SJCRH30 (cell line): ENCODE results near the gene WDR86. TPM values are rescaled to one million over a fixed set of nuclear protein-coding genes. Genes with fewer than 3 reads are reported as not detected.

ENCODE experiments used
- DNase-seq, 2 experiments: peaks; one replicate each; pipeline ENCODE4 v3.0.0-alpha.2; 2015 to 2020
- H3K27ac ChIP-seq: fragments of 250-450 bp; sonication (Bioruptor Pico); 2 replicates; pipeline ENCODE4 v1.5.1; 2020; ENCODE audit warnings: mild to moderate bottlenecking, moderate library complexity
- H3K27me3 ChIP-seq: fragments of 250-450 bp; sonication (Bioruptor Pico); 2 replicates; pipeline ENCODE4 v1.5.1; 2020; ENCODE audit warnings: mild to moderate bottlenecking, moderate library complexity
- H3K36me3 ChIP-seq: fragments of 250-450 bp; sonication (Bioruptor Pico); 2 replicates; pipeline ENCODE4 v1.5.1; 2020; ENCODE audit warnings: mild to moderate bottlenecking, moderate library complexity
- H3K4me1 ChIP-seq: fragments of 250-450 bp; sonication (Bioruptor Pico); 2 replicates; pipeline ENCODE4 v1.5.1; 2020; ENCODE audit warnings: mild to moderate bottlenecking, moderate library complexity
- H3K4me3 ChIP-seq: fragments of 250-450 bp; sonication (Bioruptor Pico); 2 replicates; pipeline ENCODE4 v1.5.1; 2020; ENCODE audit warnings: mild to moderate bottlenecking, moderate library complexity
- H3K9me3 ChIP-seq: fragments of 250-450 bp; sonication (Bioruptor Pico); replicated peaks from 2 replicates; pipeline ENCODE4 v1.5.1; 2020; ENCODE audit warnings: mild to moderate bottlenecking, moderate library complexity
- total RNA-seq: library from RNA; depleted of rRNA; stranded (reverse); fragments of >200 nt; shearing (Covaris generic); gene quantifications from 2 replicates; pipeline ENCODE4 v1.2.3, GENCODE V29; 2014

Gene WDR86
- total RNA-seq, 1 experiment from 2014 or later, result 1.0 TPM

DNA sequence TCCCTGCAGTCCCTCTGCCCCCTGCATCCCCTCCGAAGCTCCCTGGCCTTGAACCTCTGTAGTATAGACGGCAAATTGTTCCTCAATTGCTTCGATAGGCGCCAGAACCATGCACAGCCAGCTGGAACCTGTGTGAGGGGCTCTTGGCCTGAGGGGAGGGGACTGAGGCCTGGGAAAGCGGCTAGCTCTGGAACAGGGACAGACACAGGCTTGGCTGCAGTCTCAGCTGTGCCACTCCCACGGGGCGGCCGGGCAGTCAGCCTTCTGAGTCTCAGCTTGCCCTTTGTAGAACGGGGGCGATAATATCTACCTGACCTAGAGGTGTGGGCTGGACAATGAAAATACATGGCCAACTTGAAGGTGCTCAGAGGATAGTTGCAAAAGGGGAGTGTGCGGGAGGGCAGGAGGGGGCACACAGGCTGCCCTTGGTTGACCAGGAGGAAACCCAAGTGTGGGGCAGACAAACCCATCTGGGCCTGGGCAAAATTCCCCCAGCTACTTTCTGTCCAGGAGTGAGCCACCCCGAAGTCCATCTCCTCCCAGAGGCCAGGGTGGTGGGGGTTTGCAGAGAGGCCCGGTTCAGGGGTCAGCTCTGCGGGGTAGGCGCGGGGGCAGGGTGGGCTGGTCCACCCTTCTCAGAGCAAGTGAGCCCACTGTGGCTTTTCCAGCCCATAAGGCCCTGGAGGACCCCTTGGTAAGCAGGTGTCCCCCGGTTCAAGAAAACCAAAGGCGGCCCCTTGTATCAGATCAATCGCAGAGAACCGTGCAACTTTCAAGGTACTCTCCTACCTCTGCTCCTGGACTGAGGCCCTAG lies 25.5 kb upstream of the WDR86 start:
- no peaks in the 10 kb centered on the region for H3K36me3 ChIP-seq
- H3K4me1 ChIP-seq, result no peaks in the 10 kb centered on the region
- H3K27me3 ChIP-seq, result peaks cover 21% of the 10 kb centered on the region
- DNase-seq, result no peak
- H3K9me3 ChIP-seq, result no peaks in the 10 kb centered on the region
- H3K27ac ChIP-seq, result no peak overlapping the region
- no peak overlapping the region for H3K4me3 ChIP-seq

DNA sequence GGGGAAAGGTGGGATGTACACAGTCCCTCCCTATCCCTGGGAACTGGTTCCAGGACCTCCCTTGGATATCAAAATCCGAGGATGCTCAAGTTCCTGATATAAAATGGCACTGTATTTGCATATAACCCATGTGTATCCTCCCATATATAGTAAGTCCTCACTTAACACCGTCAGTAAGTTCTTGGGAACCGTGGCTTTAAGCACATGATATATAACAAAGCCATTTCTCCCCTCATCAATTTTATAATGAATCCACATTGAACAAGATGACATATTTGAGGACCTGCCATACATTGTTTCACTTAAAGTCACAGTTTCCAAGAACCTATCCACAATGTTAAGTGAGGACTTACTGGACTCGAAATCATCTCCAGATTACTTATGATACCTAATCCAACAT lies 24.7 kb upstream of the WDR86 start:
- H3K4me1 ChIP-seq, result no peaks in the 10 kb centered on the region
- H3K27me3 ChIP-seq, result peaks cover 21% of the 10 kb centered on the region
- H3K4me3 ChIP-seq, result no peak overlapping the region

DNA sequence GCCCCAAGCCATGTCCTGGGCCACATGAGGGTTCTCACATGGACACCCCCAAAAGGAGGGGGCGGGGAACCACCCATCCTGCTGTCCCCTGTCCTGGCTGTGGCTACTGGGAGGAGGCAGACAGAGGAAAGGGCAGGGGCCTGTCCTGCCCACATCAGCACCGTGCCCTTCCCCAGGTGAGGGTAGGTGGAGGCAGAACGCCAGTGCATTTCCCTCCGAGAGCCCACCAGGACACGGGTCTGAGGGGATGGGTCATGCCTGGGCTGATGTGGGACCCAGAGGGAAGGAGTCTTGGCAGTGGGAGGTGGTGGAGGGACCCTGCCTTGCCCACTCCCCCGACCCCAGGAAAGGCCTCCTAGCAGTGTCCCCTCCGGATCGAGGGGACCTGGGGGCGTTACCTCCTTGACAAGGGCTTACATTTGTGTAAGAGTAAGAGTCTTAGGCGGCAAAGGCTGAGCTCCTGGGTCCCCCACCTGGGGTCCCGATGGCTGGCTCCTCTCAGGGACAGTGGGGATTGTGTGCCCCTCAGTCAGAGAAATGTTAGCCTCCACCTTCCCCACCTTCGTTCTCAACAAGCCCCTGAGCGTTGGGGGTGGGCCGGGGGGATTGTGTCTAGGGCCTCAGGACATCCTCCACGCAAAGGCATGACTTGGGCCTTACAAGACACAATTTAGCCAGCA lies 24.0 kb upstream of the WDR86 start:
- Histone ChIP-seq H3K4me1 (peaks cover 4% of the 10 kb centered on the region; the same call in 1 of the 2 replicates), H3K36me3 (no peaks in the 10 kb centered on the region), H3K27me3 (peaks cover 21% of the 10 kb centered on the region), H3K9me3 (no peaks in the 10 kb centered on the region), H3K4me3 (no peak overlapping the region), H3K27ac (no peak overlapping the region)
- DNase-seq, result no peak

More for the DNA sequence above, 24.7 kb upstream of the WDR86 start:
- Histone ChIP-seq H3K27ac (no peak overlapping the region), H3K9me3 (no peaks in the 10 kb centered on the region), H3K36me3 (no peaks in the 10 kb centered on the region)
- DNase-seq, result no peak

DNA sequence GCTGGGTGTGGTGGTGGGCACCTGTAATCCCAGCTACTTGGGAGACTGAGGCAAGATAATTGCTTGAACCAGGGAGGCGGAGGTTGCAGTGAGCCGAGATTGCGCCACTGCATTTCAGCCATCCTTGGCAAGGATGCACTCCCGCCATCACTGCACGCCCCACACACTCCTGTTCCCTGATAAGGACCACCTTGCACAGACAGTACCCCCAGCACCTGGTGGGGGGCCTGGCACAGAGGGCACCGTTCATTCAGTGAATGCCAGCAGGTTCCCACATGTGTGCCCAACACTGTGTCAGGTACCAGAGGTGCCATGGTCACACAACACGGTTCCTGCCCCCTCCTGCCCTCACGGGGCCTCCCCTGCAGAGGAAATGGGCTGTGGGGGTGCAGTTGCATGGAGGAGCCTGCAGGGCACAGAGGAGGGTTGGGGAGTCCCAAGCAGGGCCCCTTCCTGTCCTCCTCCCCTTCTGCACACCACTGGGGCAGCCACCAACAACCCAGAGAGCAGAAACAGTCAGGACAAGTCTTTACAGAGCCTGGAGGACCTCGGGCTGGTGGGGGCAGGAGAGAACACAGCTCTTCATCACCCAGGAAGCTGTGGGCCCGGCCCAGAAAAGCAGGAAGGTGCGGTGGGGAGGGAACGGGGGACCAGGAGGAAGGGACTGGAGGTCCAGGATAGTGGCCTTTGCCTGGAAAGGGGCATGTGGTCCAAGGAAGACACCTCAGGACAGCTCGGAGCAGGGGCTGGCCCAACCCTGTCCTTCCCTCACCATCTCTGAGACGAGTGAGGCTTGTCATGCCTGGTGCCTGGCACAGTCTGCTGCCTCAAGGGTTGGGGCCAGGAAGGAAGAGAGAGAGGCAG lies 23.1 kb upstream of the WDR86 start:
- peaks cover 21% of the 10 kb centered on the region for H3K27me3 ChIP-seq
- DNase-seq, result no peak
- H3K36me3 ChIP-seq, result no peaks in the 10 kb centered on the region
- H3K4me1 ChIP-seq, result peaks cover 12% of the 10 kb centered on the region
- H3K27ac ChIP-seq, result no peak overlapping the region
- H3K9me3 ChIP-seq, result no peaks in the 10 kb centered on the region
- H3K4me3 ChIP-seq, result no peak overlapping the region

DNA sequence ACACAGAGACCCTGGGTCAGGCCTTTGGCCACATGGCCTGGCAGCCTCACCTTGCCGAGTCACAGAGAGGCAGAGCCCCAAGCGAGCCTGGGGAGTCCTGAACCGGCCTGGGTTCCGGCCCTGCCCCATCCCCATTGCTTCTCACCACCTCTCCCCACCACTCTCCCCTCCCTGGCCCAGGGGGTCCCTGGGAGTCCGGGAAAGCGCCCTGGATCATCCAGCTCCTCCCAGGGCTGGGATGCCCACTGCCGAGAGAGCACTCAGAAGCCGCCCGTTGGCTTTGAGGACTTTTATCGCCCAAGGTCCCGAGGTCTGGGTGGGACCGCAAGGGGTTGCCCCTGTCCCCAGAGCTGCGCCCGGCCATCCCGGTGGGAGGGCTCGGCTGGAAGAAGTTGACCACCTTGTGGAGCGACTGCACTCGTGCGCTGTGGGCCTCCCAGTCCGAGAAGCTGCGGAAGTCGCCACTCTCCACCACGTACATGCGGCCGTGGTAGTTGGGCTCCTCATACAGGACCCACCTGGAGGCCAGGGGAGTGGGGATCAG lies 22.0 kb upstream of the WDR86 start:
- H3K4me1 ChIP-seq, result peaks cover 23% of the 10 kb centered on the region
- no peak overlapping the region for H3K4me3 ChIP-seq
- no peaks in the 10 kb centered on the region; the same call in 1 of the 2 replicates for H3K9me3 ChIP-seq
- no peak for DNase-seq
- H3K27me3 ChIP-seq, result peaks cover 17% of the 10 kb centered on the region
- H3K27ac ChIP-seq, result no peak overlapping the region
- no peaks in the 10 kb centered on the region for H3K36me3 ChIP-seq

DNA sequence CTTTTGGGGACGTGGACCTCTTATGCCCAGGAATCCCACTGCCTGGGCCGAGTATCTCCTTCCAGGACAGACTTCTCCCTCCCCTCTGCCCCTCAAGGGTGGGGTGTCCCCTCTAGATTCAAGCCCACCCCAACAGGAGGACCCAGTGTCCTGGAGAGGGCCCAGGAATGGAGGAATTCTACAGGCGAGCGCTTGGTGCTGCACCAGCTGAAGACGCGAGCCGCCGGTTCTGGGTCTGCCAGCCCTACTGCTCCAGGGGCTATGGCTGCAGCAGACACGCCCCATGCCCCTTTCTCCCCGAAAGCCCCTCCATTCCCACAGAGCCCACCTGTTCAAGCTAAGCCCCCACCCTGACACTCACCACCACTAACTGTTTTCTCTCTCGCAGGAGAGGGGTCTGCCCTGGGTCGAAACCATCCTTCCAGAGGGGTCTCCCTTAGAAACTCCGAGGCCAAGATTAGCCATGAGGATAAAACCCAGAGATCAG lies 21.5 kb upstream of the WDR86 start:
- Histone ChIP-seq H3K4me1 (peaks cover 27% of the 10 kb centered on the region), H3K36me3 (no peaks in the 10 kb centered on the region)

DNA sequence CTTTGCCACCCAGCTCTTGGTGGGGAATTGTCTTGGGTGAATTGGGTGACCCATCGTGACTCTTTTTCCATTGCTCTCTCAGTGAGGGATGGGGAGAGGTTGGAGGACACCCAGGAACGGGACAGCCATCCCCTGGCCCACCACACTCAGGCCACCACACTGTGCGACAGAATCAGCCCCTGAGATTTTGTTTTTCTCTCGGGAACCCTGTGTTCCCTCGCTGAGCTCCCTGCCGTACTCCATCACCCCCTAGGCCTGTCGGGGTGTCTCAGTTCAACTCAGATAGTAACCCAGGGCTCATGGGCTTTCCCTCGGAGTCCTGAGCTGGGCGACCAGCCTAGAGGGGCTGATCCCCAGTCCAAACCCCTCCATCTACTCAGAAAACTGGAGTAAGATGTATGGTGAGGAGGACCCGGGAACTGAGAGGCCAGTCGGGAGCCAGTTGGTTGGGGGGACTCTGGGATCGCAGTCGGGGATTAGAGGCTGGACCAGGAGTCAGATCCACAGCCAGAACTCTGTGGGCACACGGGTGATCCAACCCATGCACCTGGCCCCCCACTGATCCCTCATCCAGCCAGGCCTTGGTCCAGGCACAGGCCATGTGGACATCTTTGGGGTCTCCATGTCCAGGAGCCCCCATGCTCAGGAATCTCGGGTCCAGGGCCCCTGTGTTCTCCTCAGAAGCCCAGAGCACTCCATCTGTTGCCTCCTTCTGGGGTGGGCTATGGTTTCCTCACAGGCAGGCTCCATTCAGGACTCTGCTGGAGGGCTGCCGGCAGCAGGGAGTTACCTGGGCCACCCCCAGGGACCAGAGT lies 20.8 kb upstream of the WDR86 start:
- H3K9me3 ChIP-seq, result no peaks in the 10 kb centered on the region; the same call in 1 of the 2 replicates
- H3K27me3 ChIP-seq, result peaks cover 11% of the 10 kb centered on the region; the same call in 1 of the 2 replicates
- DNase-seq, result no peak
- H3K27ac ChIP-seq, result no peak overlapping the region
- no peak overlapping the region for H3K4me3 ChIP-seq
- peaks cover 34% of the 10 kb centered on the region for H3K4me1 ChIP-seq
- H3K36me3 ChIP-seq, result no peaks in the 10 kb centered on the region

More for the DNA sequence above, 21.5 kb upstream of the WDR86 start:
- H3K9me3 ChIP-seq, result no peaks in the 10 kb centered on the region; the same call in 1 of the 2 replicates
- H3K4me3 ChIP-seq, result no peak overlapping the region
- DNase-seq, result no peak
- H3K27me3 ChIP-seq, result peaks cover 12% of the 10 kb centered on the region
- H3K27ac ChIP-seq, result no peak overlapping the region

DNA sequence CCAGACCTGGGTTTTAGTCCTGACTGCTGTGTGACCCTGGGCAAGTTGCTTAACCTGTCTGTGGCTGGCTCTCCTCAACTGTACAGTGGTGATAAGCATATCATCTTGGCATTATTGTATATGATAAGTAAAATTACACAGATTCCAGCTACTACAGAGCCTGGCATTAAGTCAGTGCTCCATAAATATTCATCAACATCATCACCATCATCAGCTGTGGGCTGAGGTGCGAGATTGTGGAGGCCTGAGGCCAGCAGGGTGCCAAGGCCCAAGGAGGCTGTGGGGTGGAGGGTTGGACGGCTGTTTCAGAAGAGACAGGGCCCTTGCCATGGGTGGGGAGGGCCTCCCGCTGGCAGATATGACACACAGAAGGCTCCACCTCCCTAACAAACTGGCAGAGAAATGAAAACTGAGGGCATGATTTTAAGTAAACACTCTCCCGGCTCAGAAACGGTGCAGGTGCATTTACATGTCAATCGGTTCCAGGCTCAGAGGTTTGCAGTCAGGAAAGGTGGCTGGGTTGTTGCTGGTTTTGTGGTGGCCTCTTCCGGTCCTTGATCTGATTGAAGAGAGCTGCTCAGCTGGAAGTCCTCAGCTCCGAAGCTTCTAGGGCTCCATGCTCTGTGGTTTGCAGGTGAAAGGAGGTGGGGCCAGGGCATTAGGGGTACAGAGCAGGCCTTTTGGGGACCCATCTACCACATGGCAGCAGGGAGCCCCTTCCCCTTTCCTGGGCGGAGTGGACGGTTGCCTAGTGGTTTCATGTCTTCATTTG lies 19.9 kb upstream of the WDR86 start:
- Histone ChIP-seq H3K4me1 (peaks cover 37% of the 10 kb centered on the region), H3K4me3 (no peak overlapping the region), H3K9me3 (no peaks in the 10 kb centered on the region; the same call in 1 of the 2 replicates), H3K27me3 (peaks cover 16% of the 10 kb centered on the region; the same call in 1 of the 2 replicates), H3K36me3 (no peaks in the 10 kb centered on the region), H3K27ac (no peak overlapping the region)
- DNase-seq, result no peak

DNA sequence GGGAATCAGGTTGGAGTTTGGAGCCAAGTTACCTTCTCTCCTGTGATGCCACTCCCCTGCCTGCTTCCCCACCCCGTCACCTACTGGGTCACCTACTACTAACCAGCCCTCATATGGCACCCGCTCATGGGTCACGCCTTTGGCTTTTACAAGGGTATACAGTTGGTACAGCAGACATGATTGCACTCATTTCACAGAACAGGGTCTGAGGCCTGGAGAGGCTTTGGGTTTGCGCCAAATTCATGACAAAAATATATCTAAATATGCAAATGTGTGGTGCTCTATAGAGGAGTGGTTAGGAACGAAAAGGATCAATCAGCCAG lies 19.4 kb upstream of the WDR86 start:
- no peak for DNase-seq
- H3K9me3 ChIP-seq, result no peaks in the 10 kb centered on the region; the same call in 1 of the 2 replicates
- peaks cover 37% of the 10 kb centered on the region for H3K4me1 ChIP-seq
- H3K4me3 ChIP-seq, result no peak overlapping the region
- H3K27ac ChIP-seq, result no peak overlapping the region
- peaks cover 19% of the 10 kb centered on the region; the same call in 1 of the 2 replicates for H3K27me3 ChIP-seq
- H3K36me3 ChIP-seq, result no peaks in the 10 kb centered on the region

DNA sequence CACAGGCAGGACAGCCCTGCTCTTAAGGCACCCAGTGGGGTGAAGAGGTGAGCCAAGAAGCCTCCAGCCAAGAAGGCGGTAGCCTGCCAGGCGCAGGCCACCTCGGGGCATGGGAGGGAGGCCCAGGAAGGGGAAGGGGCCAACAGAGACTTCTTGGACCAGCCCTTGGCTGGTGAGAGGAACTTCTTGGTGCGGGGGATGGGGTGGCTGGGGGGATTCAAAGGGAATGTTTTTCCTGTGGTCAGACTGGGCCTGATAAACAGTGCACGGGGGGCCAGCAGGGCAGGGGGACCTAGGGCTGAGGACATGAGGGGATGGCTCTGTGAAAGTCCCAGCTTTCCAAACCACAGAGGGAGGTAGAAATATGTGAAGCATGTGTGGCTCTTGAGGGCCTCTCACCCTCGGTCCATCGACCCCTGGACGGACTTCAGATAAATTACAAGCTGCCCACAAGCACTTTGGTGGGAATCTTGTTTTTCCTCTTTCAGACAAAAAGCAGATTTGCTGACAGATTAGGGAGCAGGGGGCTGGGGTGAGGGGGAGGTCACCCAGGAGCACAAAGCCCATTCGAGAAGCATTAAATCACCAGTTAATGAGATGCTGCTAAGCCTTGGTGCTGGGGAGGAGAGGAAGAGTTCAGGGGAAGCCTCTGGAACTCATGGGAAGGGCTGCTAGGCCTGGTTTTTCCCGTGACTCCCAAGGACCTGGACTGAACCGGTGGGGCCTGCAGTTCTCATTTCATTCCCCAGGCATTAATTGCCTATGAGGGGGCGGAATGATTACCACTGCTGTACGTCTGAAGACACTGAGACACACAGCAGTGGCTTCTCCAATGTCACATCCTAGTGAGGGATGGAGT lies 18.8 kb upstream of the WDR86 start:
- H3K4me1 ChIP-seq, result peaks cover 37% of the 10 kb centered on the region
- no peak overlapping the region for H3K4me3 ChIP-seq
- peak; percentile 57 to 69 for DNase-seq
- no peak overlapping the region for H3K27ac ChIP-seq
- H3K27me3 ChIP-seq, result peaks cover 15% of the 10 kb centered on the region; the same call in 1 of the 2 replicates
- no peaks in the 10 kb centered on the region for H3K36me3 ChIP-seq
- H3K9me3 ChIP-seq, result no peaks in the 10 kb centered on the region; the same call in 1 of the 2 replicates

DNA sequence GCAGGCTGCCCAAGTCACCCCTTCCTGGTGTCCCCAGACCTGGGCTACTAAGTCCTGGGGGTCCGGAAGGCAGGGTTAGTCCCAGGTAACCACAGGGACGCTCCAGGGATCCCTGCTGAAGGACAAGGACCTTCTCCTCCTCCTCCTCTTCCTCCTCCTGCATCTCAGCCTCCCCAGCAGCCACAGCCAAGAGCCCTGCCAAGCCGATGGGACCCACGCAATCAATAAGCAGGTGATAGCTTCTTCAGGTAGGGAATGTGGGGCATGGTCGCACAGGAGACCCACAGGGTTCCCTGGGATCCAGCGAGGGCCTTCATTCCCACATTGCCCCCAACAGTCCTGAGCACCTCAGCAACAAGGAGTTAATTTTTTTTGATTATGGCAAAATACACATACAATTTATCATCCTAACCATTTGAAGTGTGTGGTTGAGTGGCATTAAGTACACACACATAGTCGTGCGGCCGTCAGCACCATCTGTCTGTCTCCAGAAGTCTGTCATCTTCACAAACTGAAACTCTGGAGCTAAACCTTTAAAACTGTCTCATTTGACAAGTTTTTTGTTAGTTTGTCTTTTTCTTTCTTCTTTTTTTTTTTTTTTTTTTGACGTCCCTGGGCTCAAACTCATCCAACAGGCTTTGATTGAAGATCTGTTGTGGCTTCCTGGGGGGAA lies 18.0 kb upstream of the WDR86 start:
- H3K4me3 ChIP-seq, result no peak overlapping the region
- H3K27me3 ChIP-seq, result peaks cover 8% of the 10 kb centered on the region; the same call in 1 of the 2 replicates
- no peak overlapping the region for H3K27ac ChIP-seq

More for the DNA sequence above, 18.0 kb upstream of the WDR86 start:
- DNase-seq, result no peak
- no peaks in the 10 kb centered on the region; the same call in 1 of the 2 replicates for H3K9me3 ChIP-seq
- H3K4me1 ChIP-seq, result peaks cover 37% of the 10 kb centered on the region
- no peaks in the 10 kb centered on the region for H3K36me3 ChIP-seq
